Right forelimb (tissue), 1 donor: ENCODE results near the gene RNU5B-1.
A peak's percentile ranks its signal among the peaks of the same experiment; 100 is the strongest.

Experiments used
- DNase-seq: peaks from one replicate; pipeline ENCODE4 v3.0.0-alpha.2; 2018

The RNU5B-1 gene

GRCh38 chr15:65289261-65289854, 15.1 kb upstream of the RNU5B-1 start:
- no peak for DNase-seq

DNA sequence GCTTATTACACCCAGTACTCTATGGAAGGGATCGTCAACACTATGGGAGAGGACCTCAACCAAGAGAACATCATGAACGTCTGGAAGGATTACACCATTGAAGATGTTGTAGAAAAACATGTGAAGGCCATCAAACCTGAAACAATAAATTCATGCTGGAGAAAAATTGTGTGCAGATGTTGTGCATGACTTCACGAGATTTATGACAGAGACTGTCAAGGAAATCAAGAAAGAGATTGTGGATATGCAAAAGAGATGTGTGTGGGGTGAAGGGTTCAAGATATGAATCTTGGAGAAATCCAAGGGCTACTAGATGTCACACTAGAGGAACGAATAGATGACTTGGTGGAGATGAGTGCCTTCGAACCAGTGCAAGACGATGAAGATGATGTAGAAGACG, 14.2 kb upstream of the RNU5B-1 start:
- no peak for DNase-seq

GRCh38 chr15:65292938-65293518, 11.4 kb upstream of the RNU5B-1 start:
- DNase-seq: no peak

GRCh38 chr15:65298731-65299130, 5.7 kb upstream of the RNU5B-1 start:
- DNase-seq: no peak

DNA sequence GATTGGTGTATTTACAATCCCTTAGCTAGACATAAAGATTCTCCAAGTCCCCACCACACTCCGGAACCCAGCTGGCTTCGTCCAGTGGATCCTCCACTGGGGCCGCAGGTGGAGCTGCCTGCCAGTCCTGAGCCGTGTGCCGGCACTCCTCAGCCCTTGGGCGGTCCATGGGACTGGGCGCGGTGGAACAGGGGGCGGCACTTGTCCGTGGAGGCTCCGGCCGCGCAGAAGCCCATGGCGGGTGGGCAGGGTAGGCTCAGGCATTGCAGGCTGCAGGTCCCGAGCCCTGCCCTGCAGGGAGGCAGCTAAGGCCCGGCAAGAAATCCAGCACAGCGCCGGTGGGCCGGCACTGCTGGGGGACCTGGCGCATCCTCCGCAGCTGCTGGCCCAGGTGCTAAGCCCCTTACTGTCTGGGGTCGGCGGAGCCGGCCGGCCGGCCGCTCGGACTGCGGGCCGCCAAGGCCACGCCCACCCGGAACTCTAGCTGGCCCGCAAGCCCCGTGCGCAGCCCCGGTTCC, 3.5 kb upstream of the RNU5B-1 start:
- no peak for DNase-seq

- DNase-seq: no peak
Observed at GRCh38 chr15:65302061-65302460, 2.4 kb upstream of the RNU5B-1 start.

DNA sequence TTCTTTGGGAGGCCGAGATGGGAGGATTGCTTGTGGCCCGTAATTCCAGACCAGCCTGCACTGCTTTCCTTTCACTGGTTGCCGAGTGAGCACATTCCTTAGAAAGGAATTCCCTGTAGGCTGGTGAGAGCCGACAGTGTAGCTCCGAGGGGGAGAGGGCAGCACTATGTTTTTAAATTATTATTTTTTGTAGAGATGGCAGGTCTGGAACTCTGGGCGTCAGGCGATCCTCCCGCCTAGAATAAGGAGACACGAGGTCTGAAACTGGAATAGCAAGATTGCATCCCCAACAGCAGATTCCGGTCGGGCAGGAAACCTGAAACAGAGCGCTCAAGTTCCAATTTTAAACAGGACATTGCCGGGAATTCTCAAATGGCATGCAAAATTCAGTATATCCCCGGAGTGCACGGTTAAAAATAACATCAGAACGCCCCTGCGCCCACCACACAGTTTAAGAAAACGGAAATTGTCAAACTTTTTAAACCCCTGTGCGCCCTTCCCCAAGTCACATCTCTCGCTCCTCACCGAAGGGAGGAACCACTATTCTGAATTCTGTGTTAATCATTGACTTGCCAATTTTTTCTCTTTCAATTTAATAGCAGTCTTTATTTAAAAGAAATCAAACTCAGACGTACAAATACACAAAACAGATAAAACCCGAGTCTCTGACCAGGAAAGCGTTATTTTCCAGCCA, 643 bp upstream of the RNU5B-1 start:
- peak; percentile 78 for DNase-seq

- no peak for DNase-seq
Observed at GRCh38 chr15:65305150-65305758, 777 bp downstream of the RNU5B-1 start.

DNA sequence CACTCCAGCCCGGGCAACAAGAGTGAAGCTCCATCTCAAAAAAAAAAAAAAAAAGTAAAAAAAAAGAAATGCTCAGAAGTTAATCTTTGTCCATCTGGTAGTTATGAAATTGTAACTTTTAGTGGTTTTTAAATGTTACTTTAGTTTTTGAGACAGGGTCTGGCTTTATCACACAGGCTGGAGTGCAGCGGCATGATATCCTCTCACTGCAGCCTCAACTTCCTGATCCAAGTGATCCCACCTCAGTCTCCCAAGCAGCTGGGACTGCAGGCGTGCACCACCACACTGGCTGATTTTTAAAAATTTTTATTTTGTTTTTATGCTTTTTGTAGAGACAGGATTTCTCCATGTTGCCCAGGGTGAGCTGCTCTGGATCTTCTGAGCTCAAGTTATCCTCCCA, 1.3 kb downstream of the RNU5B-1 start:
- no peak for DNase-seq

DNA sequence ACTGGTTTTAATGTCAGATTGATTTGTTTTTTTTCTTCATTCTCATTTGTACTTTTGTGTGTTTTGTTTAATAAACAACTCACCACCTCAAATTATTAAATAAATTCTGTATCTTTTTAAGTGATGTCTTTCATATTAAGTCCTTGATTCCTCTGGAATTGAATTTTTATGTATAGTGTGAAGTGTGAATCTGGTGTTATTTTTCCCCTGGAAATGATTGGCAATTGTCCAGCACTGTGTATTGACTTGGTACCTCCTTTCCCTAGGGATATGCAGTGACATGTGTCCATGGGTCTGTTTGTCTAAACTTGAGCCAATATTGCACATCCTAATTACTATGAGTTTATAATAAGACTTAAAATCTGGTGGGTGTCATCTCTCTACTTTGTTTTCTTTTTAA, 2.1 kb downstream of the RNU5B-1 start:
- no peak for DNase-seq

DNA sequence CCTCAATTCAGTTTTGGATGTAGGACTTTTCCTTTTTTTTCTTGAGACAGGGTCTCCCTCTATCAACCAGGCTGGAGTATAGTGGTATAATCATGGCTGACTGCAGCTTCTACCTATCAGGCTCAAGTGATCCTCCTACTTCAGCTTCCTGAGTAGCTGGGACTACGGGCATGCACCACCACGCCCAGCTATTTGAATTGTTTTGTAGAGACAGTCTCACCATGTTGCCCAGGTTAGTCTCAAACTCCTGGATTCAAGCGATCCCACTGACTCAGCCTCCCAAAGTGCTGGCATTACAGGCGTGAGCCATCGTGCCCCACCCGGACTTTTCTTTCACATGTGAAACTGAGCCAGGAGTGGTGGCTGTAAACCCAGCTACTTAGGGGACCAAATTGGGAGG, 3.5 kb downstream of the RNU5B-1 start:
- DNase-seq: no peak

- no peak for DNase-seq
Observed at GRCh38 chr15:65309882-65310418, 5.5 kb downstream of the RNU5B-1 start.

DNA sequence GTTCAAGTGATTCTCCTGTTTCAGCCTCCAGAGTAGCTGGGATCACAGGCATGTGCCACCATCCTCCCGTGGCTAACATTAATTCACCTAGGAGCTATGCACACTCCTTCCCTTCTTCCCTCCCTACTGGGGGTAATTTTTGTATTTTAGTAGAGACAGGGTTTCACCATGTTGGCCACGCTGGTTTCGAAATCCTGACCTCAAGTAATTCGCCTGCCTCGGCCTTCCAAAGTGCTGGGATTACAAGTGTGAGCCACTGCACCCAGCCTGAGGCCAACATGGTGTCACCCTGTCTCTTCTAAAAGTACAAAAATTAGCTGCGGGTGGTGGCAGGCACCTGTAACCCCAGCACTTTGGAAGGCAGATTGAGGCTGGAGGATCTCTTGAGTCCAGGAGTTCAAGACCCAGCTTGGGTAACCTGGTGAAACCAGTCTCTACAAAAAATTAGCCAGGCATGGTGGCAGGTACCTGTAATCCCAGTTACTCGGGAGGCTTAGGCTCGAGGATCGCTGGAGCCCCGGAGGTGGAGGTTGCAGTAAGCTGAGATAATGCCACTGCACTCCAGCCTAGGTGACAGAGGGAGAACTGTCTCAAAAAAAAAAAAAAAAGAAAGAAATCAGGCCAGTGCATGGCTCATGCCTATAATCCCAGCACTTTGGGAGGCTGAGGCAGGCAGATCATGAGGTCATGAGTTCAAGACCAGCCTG, 6.1 kb downstream of the RNU5B-1 start:
- DNase-seq: no peak

- DNase-seq: no peak
Observed at GRCh38 chr15:65311760-65312159, 7.3 kb downstream of the RNU5B-1 start.

DNA sequence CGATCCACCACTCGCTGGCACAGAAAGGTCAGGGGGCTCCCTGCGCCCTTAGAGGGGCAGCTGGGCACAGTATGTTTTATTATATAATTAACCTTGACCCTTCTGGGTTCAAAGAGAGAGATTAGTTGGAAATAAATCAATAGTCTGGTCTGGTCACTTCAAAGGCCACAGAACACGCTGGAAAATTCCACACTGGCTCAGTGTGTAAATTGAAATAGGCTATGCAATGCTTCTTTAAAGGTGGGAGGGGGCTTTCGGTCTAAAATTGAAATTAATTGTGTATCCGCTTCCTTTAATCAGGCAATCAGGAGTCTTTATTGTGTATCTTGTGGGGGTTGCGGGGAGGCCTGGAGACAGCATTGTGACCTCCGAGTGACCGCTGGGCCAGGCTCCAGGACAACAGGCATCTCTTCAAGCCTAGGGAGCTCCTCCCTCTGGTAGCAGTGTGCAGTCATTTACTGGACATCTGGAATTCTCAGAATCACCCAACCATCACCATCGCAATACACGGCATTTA, 8.0 kb downstream of the RNU5B-1 start:
- DNase-seq: no peak

- DNase-seq: peak; percentile 87
Observed at GRCh38 chr15:65318870-65319356, 14.4 kb downstream of the RNU5B-1 start.

DNA sequence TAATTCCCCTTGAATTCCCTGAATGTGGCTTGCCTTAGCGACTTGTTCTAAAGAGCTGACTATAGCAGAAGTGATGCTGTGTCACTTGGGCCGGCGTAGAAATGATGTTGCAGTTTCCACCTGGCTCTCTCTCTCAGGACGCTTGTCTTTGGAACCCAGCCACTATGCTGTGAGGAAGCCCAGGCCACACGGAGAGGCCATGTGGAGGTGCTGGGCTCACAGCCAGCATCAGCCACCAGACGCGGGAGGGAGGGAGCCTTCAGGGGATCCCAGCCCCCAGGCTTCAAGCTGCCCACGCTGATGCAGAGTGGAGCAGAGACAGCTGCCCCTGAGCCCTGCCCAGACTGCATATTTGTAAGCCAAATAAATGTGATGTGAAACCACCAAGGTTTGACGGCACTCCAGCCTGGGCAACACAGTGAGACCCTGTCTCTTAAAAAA, 18.6 kb downstream of the RNU5B-1 start:
- peak; percentile 79 for DNase-seq

GRCh38 chr15:65326117-65326526, 21.6 kb downstream of the RNU5B-1 start:
- no peak for DNase-seq

GRCh38 chr15:65326818-65327217, 22.3 kb downstream of the RNU5B-1 start:
- DNase-seq: no peak

DNA sequence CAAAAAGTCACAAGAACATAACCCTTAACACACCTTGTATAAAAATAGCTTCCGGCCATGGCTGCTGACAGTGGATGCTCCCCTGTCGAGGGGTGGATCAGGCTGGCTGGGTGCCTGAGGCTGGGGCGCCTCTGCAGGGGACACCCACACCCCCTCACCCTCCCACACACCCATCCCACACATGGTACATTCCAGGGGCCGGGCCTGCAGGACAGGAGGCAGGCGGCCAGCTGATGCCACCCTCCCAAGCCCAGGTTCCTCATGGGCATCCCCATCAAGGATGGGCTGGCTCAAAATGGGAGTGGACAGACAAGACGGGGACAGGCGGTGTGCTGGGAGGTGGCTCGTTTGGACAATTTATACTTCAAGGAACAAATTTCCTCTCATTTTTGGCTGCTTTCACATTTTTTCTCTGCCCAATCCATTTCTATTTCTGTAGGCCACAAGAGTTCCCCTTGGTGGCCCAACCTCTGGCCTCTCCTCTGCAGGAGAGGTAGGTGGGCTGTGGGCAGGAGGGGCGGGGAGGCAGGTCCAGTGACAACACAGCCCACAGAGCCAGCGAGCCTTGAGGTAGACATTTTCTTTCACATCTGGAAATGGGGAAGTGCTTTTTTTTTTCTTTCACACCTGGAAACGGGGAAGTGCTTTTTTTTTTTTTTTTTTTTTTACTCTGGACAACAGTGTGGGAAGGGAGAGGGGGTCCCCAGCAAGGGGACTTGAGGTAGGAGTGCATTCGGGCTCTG, 23.3 kb downstream of the RNU5B-1 start:
- no peak for DNase-seq

GRCh38 chr15:65328506-65329287, 24.2 kb downstream of the RNU5B-1 start:
- no peak for DNase-seq
